ENCODE measurements around the gene POLR2E. TPM values are rescaled to one million over a fixed set of nuclear protein-coding genes. Genes with fewer than 3 reads are reported as not detected.

POLR2E gene
- polyA plus RNA-seq, 1 donor (not counting 4 experiments of a cell fraction or from before 2014, with no cell fraction given), result 178 TPM

GRCh38 chr19:1112268-1113029, 17.3 kb upstream of the POLR2E start:
- Histone ChIP-seq H3K4me1 (ENCODE audit: control insufficient read depth, extremely low read depth, insufficient read depth, low read length) (peaks cover 5% of the 10 kb centered on the region), H3K4me2 (ENCODE audit: control insufficient read depth, extremely low read depth, insufficient read depth, low read depth, low read length) (no peak overlapping the region), H3K9ac (ENCODE audit: control insufficient read depth, extremely low read depth, insufficient read depth, low read length) (no peak overlapping the region), H3K79me2 (ENCODE audit: control insufficient read depth, insufficient read depth, low read length) (no peaks in the 10 kb centered on the region), H2AFZ (ENCODE audit: control insufficient read depth, low read length) (no peak overlapping the region), H3K4me3 (ENCODE audit: control insufficient read depth in 2 of 3, extremely low read depth in 1 of 3, insufficient read depth in 2 of 3, low read depth in 1 of 3, low read length in 3 of 3) (no peak overlapping the region), H3K27me3 (ENCODE audit: control insufficient read depth, extremely low read depth, insufficient read depth, low read length) (no peaks in the 10 kb centered on the region), H3K9me3 (ENCODE audit: control insufficient read depth, low read depth, low read length) (no peaks in the 10 kb centered on the region), H4K20me1 (ENCODE audit: control insufficient read depth, extremely low read depth, insufficient read depth, low read length) (peaks cover 3% of the 10 kb centered on the region), H3K36me3 (ENCODE audit: control insufficient read depth in 2 of 2, extremely low read depth in 1 of 2, insufficient read depth in 2 of 2, low read length in 2 of 2) (peaks cover 20 to 24% of the 10 kb centered on the region in 2 experiments), H3K27ac (ENCODE audit: control insufficient read depth, insufficient read depth, low read length) (no peak overlapping the region), H3K9me1 (ENCODE audit: control insufficient read depth, extremely low read depth, insufficient read depth, low read length) (no peaks in the 10 kb centered on the region)
- dilution Hi-C loops (cut with MboI; ENCODE audit: extremely low pct_ligation_motif_present, low sequenced_read_pairs), result no loop called here
- no peak for TF ChIP-seq CTCF (optimal IDR thresholded peaks at IDR 0.05 in 1 of 3, IDR thresholded peaks at IDR 0.05 in 1 of 3, conservative IDR thresholded peaks at IDR 0.05 in 1 of 3; ENCODE audit: extremely low read depth in 1 of 3, insufficient read depth in 2 of 3, low read length in 3 of 3)
- no peak for TF ChIP-seq EZH2 (IDR thresholded peaks at IDR 0.05; ENCODE audit: low read length)
- no peak for DNase-seq (ENCODE audit: low read depth, low spot score)
- FAIRE-seq, result no peak

- dilution Hi-C loops (cut with MboI; ENCODE audit: extremely low pct_ligation_motif_present, low sequenced_read_pairs), result no loop called here
- H2AFZ ChIP-seq (ENCODE audit: control insufficient read depth, low read length), result no peak overlapping the region
- no peak overlapping the region for H3K4me2 ChIP-seq (ENCODE audit: control insufficient read depth, extremely low read depth, insufficient read depth, low read depth, low read length)
- FAIRE-seq, result no peak
- H3K4me3 ChIP-seq (ENCODE audit: control insufficient read depth in 2 of 3, extremely low read depth in 1 of 3, insufficient read depth in 2 of 3, low read depth in 1 of 3, low read length in 3 of 3), result no peak overlapping the region
- peaks cover 15 to 23% of the 10 kb centered on the region in 2 experiments for H3K36me3 ChIP-seq (ENCODE audit: control insufficient read depth in 2 of 2, extremely low read depth in 1 of 2, insufficient read depth in 2 of 2, low read length in 2 of 2)
- H3K4me1 ChIP-seq (ENCODE audit: control insufficient read depth, extremely low read depth, insufficient read depth, low read length), result peaks cover 5% of the 10 kb centered on the region
- TF ChIP-seq CTCF (optimal IDR thresholded peaks at IDR 0.05 in 1 of 3, IDR thresholded peaks at IDR 0.05 in 1 of 3, conservative IDR thresholded peaks at IDR 0.05 in 1 of 3; ENCODE audit: extremely low read depth in 1 of 3, insufficient read depth in 2 of 3, low read length in 3 of 3), result no peak
- TF ChIP-seq EZH2 (IDR thresholded peaks at IDR 0.05; ENCODE audit: low read length), result no peak
- no peak overlapping the region for H3K9ac ChIP-seq (ENCODE audit: control insufficient read depth, extremely low read depth, insufficient read depth, low read length)
- no peaks in the 10 kb centered on the region for H3K27me3 ChIP-seq (ENCODE audit: control insufficient read depth, extremely low read depth, insufficient read depth, low read length)
- no peaks in the 10 kb centered on the region for H3K79me2 ChIP-seq (ENCODE audit: control insufficient read depth, insufficient read depth, low read length)
- H3K9me3 ChIP-seq (ENCODE audit: control insufficient read depth, low read depth, low read length), result no peaks in the 10 kb centered on the region
- peaks cover 3% of the 10 kb centered on the region for H4K20me1 ChIP-seq (ENCODE audit: control insufficient read depth, extremely low read depth, insufficient read depth, low read length)
- H3K9me1 ChIP-seq (ENCODE audit: control insufficient read depth, extremely low read depth, insufficient read depth, low read length), result no peaks in the 10 kb centered on the region
- no peak for DNase-seq (ENCODE audit: low read depth, low spot score)
- no peak overlapping the region for H3K27ac ChIP-seq (ENCODE audit: control insufficient read depth, insufficient read depth, low read length)
Measured at GRCh38 chr19:1111641-1112267, 16.6 kb upstream of the POLR2E start.
